Lower lobe of right lung (tissue), 2 donors: ENCODE data around the gene HNF1B. TPM values are rescaled to one million over a fixed set of nuclear protein-coding genes. Genes with fewer than 3 reads are reported as not detected.

Experiments used
- ATAC-seq, 2 donors: fragments of 200-7000 bp; cut with Tn5 transposase; one replicate each; pipeline ENCODE4 v1.9.1; 2020 to 2022; ENCODE audit warnings: mild to moderate bottlenecking in 2 of 2, moderate library complexity in 2 of 2
- DNase-seq: peaks from one replicate; pipeline ENCODE4 v3.0.0-alpha.2; 2020
- H3K27ac ChIP-seq: fragments of 200-600 bp; one replicate; pipeline ENCODE4 v1.8.0; 2022
- H3K27me3 ChIP-seq: fragments of 200-600 bp; one replicate; pipeline ENCODE4 v1.8.0; 2022; ENCODE audit warnings: low read depth
- H3K36me3 ChIP-seq: fragments of 200-600 bp; one replicate; pipeline ENCODE4 v1.8.0; 2022; ENCODE audit warnings: mild to moderate bottlenecking
- H3K4me1 ChIP-seq: fragments of 200-600 bp; one replicate; pipeline ENCODE4 v1.8.0; 2022
- H3K4me3 ChIP-seq: fragments of 200-600 bp; one replicate; pipeline ENCODE4 v1.8.0; 2022; ENCODE audit warnings: mild to moderate bottlenecking
- H3K9me3 ChIP-seq: fragments of 200-600 bp; one replicate; pipeline ENCODE4 v1.8.0; 2022
- CTCF ChIP-seq: fragments of 200-600 bp; IDR thresholded peaks from one replicate; pipeline ENCODE4 v1.8.0; 2022; ENCODE audit warnings: antibody characterized with exemption, mild to moderate bottlenecking
- intact Hi-C: fragments of 100-400 bp; cut with DNase I; formaldehyde crosslinking; loops from one replicate; pipeline ENCODE4 v1.11.0; 2022
- total RNA-seq: library from RNA; stranded (reverse); fragmentation: NEBNext Ultra II Directional; extraction: Animal tissue kit (Norgen Biotek cat#: 25700); gene quantifications from one replicate; pipeline ENCODE4 v1.2.1, GENCODE V29; 2021
- donor health status: DM: no; HTN: yes; CAD: no; lungs with severe emphysema.

The HNF1B gene
- total RNA-seq, 1 donor from 2014 or later = 15.2 TPM

GRCh38 chr17:37744633-37744927 lies 279 bp downstream of the HNF1B start:
- peak overlapping the region; percentile 84 for H3K27ac ChIP-seq
- no peak for DNase-seq
- intact Hi-C loops = no loop called here
- no peaks in the 10 kb centered on the region for H3K36me3 ChIP-seq
- H3K4me3 ChIP-seq = peak overlapping the region; percentile 56
- TF ChIP-seq CTCF = no peak
- no peaks in the 10 kb centered on the region for H3K9me3 ChIP-seq
- peak; percentile 23 to 27 for ATAC-seq
- H3K27me3 ChIP-seq = peaks cover 82% of the 10 kb centered on the region
- H3K4me1 ChIP-seq = peaks cover 30% of the 10 kb centered on the region

- intact Hi-C loops = no loop called here
- peak; percentile 59 to 67 for ATAC-seq
Measured at GRCh38 chr17:37743875-37744632, 805 bp downstream of the HNF1B start.

GRCh38 chr17:37743612-37743874 lies 1.3 kb downstream of the HNF1B start:
- peaks cover 92% of the 10 kb centered on the region for H3K27me3 ChIP-seq
- H3K9me3 ChIP-seq = no peaks in the 10 kb centered on the region
- intact Hi-C loops = no loop called here
- no peaks in the 10 kb centered on the region for H3K36me3 ChIP-seq
- DNase-seq = peak; percentile 57
- peaks cover 30% of the 10 kb centered on the region for H3K4me1 ChIP-seq
- peak overlapping the region; percentile 84 for H3K27ac ChIP-seq
- peak overlapping the region; percentile 56 for H3K4me3 ChIP-seq
- no peak for TF ChIP-seq CTCF
- ATAC-seq = peak; percentile 14 to 31

More at GRCh38 chr17:37743875-37744632, 805 bp downstream of the HNF1B start:
- Histone ChIP-seq H3K9me3 (no peaks in the 10 kb centered on the region), H3K27ac (peak overlapping the region; percentile 84), H3K4me3 (peak overlapping the region; percentile 56), H3K36me3 (no peaks in the 10 kb centered on the region), H3K27me3 (peaks cover 87% of the 10 kb centered on the region), H3K4me1 (peaks cover 30% of the 10 kb centered on the region)
- DNase-seq = peak; percentile 72
- TF ChIP-seq CTCF = no peak

- intact Hi-C loops = no loop called here
- H3K4me1 ChIP-seq = peaks cover 30% of the 10 kb centered on the region
- H3K4me3 ChIP-seq = peak overlapping the region; percentile 56
- H3K36me3 ChIP-seq = no peaks in the 10 kb centered on the region
- no peak for TF ChIP-seq CTCF
- H3K27me3 ChIP-seq = peaks cover 96% of the 10 kb centered on the region
- ATAC-seq = peak; percentile 33 to 36
- DNase-seq = no peak
- peak overlapping the region; percentile 84 for H3K27ac ChIP-seq
- H3K9me3 ChIP-seq = no peaks in the 10 kb centered on the region
Measured at GRCh38 chr17:37742762-37743611, 1.9 kb downstream of the HNF1B start.

- H3K9me3 ChIP-seq = no peaks in the 10 kb centered on the region
- H3K4me3 ChIP-seq = peak overlapping the region; percentile 56
- peak overlapping the region; percentile 84 for H3K27ac ChIP-seq
- peaks cover 99% of the 10 kb centered on the region for H3K27me3 ChIP-seq
- intact Hi-C loops = no loop called here
- H3K36me3 ChIP-seq = no peaks in the 10 kb centered on the region
- no peak for ATAC-seq
- no peak for TF ChIP-seq CTCF
- DNase-seq = no peak
- H3K4me1 ChIP-seq = peaks cover 30% of the 10 kb centered on the region
Measured at GRCh38 chr17:37742116-37742761, 2.6 kb downstream of the HNF1B start.
